PC-3 (cell line): ENCODE data around the gene USP15.

Source experiments
- EZH2phosphoT487 ChIP-seq: fragments of 300-600 bp; sonication (generic); IDR thresholded peaks from 2 replicates; pipeline ENCODE4 v1.6.1; 2018; ENCODE audit warnings: mild to moderate bottlenecking, antibody characterized with exemption, low read length, borderline replicate concordance
- TF ChIP-seq, protein P1 (sequence below): fragments of 300-600 bp; sonication (generic); conservative IDR thresholded peaks from 2 replicates; pipeline ENCODE4 v1.5.1; 2017; ENCODE audit warnings: antibody characterized with exemption, low read depth, mild to moderate bottlenecking, low read length

DNA sequence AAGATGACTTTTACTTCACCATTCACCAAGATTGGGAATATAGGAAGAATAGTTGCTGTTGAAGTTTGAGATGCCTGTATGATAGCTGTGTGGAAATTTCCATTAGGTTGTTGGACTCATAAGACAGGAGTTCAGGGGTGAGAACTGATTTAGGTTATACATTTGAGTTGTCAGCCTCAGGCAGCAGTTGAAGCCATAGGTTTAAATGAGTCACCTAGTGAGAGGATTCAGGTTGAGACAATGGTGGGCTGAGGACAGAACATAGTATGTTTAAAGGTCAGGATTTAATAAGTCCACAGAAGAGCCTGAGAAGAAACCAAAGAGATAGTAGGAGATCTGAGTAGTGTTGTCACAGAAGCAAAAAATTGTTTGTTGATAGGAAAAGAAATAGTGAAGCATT, 142.8 kb downstream of the USP15 start:
- TF ChIP-seq, protein P1, sequence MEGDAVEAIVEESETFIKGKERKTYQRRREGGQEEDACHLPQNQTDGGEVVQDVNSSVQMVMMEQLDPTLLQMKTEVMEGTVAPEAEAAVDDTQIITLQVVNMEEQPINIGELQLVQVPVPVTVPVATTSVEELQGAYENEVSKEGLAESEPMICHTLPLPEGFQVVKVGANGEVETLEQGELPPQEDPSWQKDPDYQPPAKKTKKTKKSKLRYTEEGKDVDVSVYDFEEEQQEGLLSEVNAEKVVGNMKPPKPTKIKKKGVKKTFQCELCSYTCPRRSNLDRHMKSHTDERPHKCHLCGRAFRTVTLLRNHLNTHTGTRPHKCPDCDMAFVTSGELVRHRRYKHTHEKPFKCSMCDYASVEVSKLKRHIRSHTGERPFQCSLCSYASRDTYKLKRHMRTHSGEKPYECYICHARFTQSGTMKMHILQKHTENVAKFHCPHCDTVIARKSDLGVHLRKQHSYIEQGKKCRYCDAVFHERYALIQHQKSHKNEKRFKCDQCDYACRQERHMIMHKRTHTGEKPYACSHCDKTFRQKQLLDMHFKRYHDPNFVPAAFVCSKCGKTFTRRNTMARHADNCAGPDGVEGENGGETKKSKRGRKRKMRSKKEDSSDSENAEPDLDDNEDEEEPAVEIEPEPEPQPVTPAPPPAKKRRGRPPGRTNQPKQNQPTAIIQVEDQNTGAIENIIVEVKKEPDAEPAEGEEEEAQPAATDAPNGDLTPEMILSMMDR: no peak
- TF ChIP-seq EZH2phosphoT487: no peak
